Measurements from ENCODE around the gene UNC5B. TPM values are rescaled to one million over a fixed set of nuclear protein-coding genes. Genes with fewer than 3 reads are reported as not detected.

UNC5B gene
- total RNA-seq, 1 experiment from 2014 or later, result 22.0 TPM

DNA sequence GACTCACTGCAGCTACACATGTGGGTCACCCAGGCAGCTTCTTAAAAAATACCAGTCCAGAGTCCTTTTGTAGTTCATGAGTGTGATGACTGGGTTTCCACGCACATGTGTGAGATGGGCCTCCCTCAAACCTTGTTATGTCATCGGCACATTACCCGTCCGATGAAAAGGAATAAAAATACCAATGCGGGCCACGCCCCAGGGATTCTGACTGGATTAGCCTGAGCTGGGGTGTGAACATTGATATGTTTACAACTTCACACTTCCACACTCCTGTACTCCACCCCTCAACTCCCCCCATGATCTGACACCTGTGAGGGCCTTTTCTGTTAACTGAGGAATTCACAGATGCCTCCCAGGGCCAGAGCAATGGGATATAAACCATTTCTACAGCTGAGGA is 112.9 kb downstream of the UNC5B start:
- ChIA-PET POLR2A (no interaction called here), RAD21 (ENCODE audit: low non-redundant PET in 1 of 2, low total read pairs in 2 of 2, uncharacterized antibody in 2 of 2, unreplicated experiment in 2 of 2) (no interaction called here), CTCF (no interaction called here)
- Histone ChIP-seq H3K36me3 (ENCODE audit: control insufficient read depth in 1 of 2, insufficient read depth in 2 of 2, low read length in 2 of 2) (no peaks in the 10 kb centered on the region), H3K9ac (ENCODE audit: low read length) (no peak overlapping the region), H3K4me3 (replicated peaks in 1 of 2; ENCODE audit: low read depth in 1 of 2, low read length in 2 of 2) (no peak overlapping the region), H3K4me2 (ENCODE audit: low read length) (no peak overlapping the region), H3K4me1 (ENCODE audit: control insufficient read depth in 1 of 2, insufficient read depth in 2 of 2, low read length in 2 of 2) (peaks cover 0 to 2% of the 10 kb centered on the region in 2 experiments; a peak in 3 of 4 replicates), H3K79me2 (ENCODE audit: insufficient read depth, low read length) (no peaks in the 10 kb centered on the region), H3K9me2 (ENCODE audit: insufficient read depth) (no peaks in the 10 kb centered on the region), H3K9me3 (ENCODE audit: control insufficient read depth in 1 of 2, insufficient read depth in 1 of 2, low read depth in 1 of 2, low read length in 2 of 2) (no peaks in the 10 kb centered on the region), H3K27me3 (ENCODE audit: insufficient read depth, low read length) (no peaks in the 10 kb centered on the region), H4K20me1 (ENCODE audit: insufficient read depth) (no peaks in the 10 kb centered on the region), H2AFZ (ENCODE audit: low read depth, low read length, poor library complexity, severe bottlenecking) (no peak overlapping the region), H3K27ac (ENCODE audit: low read depth, low read length) (no peak overlapping the region)
- TF ChIP-seq YY1 (IDR thresholded peaks at IDR 0.05; ENCODE audit: extremely low read depth, insufficient replicate concordance, low read depth, low read length), result no peak
- TF ChIP-seq JUND (IDR thresholded peaks at IDR 0.05), result no peak
- TF ChIP-seq SP1 (IDR thresholded peaks at IDR 0.05; ENCODE audit: low read depth), result no peak
- TF ChIP-seq EZH2phosphoT487 (IDR thresholded peaks at IDR 0.05; ENCODE audit: borderline replicate concordance), result no peak
- TF ChIP-seq ZFX (IDR thresholded peaks at IDR 0.05), result no peak
- no peak for TF ChIP-seq RAD21 (IDR thresholded peaks at IDR 0.05; ENCODE audit: low read depth)
- TF ChIP-seq, protein P1, sequence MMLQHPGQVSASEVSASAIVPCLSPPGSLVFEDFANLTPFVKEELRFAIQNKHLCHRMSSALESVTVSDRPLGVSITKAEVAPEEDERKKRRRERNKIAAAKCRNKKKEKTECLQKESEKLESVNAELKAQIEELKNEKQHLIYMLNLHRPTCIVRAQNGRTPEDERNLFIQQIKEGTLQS (IDR thresholded peaks at IDR 0.05), result no peak
- TF ChIP-seq POLR2A (IDR thresholded peaks at IDR 0.05; ENCODE audit: borderline replicate concordance, extremely low read depth, insufficient read depth, insufficient read length), result no peak
- TF ChIP-seq SIN3A (IDR thresholded peaks at IDR 0.05; ENCODE audit: low read depth), result no peak
- TF ChIP-seq ZNF274 (IDR thresholded peaks at IDR 0.05; ENCODE audit: low read depth, low read length), result no peak
- TF ChIP-seq ELF1 (IDR thresholded peaks at IDR 0.05; ENCODE audit: borderline replicate concordance, low read depth), result no peak
- intact Hi-C loops (cut with micrococcal nuclease), result no loop called here
- no TSS peak for BruUV-seq (replicated peaks)
- DNase-seq (ENCODE audit: low read depth, low spot score), result no peak
- ATAC-seq, result no peak

DNA sequence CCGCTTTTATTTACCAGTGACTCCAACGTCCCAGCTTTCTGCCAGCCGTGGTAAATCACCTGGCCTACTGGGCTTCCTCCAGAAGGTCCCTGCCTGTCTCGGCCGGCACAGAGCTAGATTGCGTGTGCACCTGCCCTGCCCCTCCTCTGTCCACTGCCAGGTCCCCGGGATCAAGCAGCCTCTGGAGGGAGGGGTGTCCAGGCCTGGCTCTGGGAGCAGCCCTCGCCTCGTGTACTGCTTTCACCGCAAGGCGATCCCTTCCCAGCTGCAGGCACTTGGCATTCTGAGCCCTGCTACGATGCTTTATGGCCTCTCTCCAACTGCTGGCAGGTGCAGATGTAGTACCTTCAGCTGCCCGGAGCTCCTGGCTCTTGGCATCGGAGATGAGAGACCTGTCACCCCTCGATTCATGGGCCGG is 114.1 kb downstream of the UNC5B start:
- H3K27ac ChIP-seq (ENCODE audit: low read depth, low read length), result no peak overlapping the region
- H3K9ac ChIP-seq (ENCODE audit: low read length), result no peak overlapping the region
- no TSS peak for BruUV-seq (replicated peaks)
- H2AFZ ChIP-seq (ENCODE audit: low read depth, low read length, poor library complexity, severe bottlenecking), result no peak overlapping the region
- no peak for ATAC-seq
- intact Hi-C loops (cut with micrococcal nuclease), result no loop called here
- ChIA-PET RAD21 (ENCODE audit: low non-redundant PET in 1 of 2, low total read pairs in 2 of 2, uncharacterized antibody in 2 of 2, unreplicated experiment in 2 of 2) (no interaction called here), POLR2A (interaction anchor here (0.6 kb wide), 1 partner anchor 890 kb away, joined by 3 read pairs; the partner anchor contains the start of genes ANAPC16 and ASCC1), CTCF (no interaction called here)
- no peaks in the 10 kb centered on the region for H3K9me2 ChIP-seq (ENCODE audit: insufficient read depth)
- H3K4me1 ChIP-seq (ENCODE audit: control insufficient read depth in 1 of 2, insufficient read depth in 2 of 2, low read length in 2 of 2), result no peaks in the 10 kb centered on the region
- H4K20me1 ChIP-seq (ENCODE audit: insufficient read depth), result no peaks in the 10 kb centered on the region
- no peaks in the 10 kb centered on the region for H3K27me3 ChIP-seq (ENCODE audit: insufficient read depth, low read length)
- no peak for DNase-seq (ENCODE audit: low read depth, low spot score)
- H3K9me3 ChIP-seq (ENCODE audit: control insufficient read depth in 1 of 2, insufficient read depth in 1 of 2, low read depth in 1 of 2, low read length in 2 of 2), result no peaks in the 10 kb centered on the region
- H3K36me3 ChIP-seq (ENCODE audit: control insufficient read depth in 1 of 2, insufficient read depth in 2 of 2, low read length in 2 of 2), result no peaks in the 10 kb centered on the region
- H3K4me2 ChIP-seq (ENCODE audit: low read length), result no peak overlapping the region
- no peak overlapping the region for H3K4me3 ChIP-seq (replicated peaks in 1 of 2; ENCODE audit: low read depth in 1 of 2, low read length in 2 of 2)
- no peaks in the 10 kb centered on the region for H3K79me2 ChIP-seq (ENCODE audit: insufficient read depth, low read length)
- TF ChIP-seq CBX3 (IDR thresholded peaks at IDR 0.05; ENCODE audit: low read depth), result no peak
- TF ChIP-seq ELF1 (IDR thresholded peaks at IDR 0.05; ENCODE audit: borderline replicate concordance, low read depth), result no peak
- no peak for TF ChIP-seq ZFX (IDR thresholded peaks at IDR 0.05)
- no peak for TF ChIP-seq CEBPB (IDR thresholded peaks at IDR 0.05; ENCODE audit: low read depth)
- TF ChIP-seq, protein P2, sequence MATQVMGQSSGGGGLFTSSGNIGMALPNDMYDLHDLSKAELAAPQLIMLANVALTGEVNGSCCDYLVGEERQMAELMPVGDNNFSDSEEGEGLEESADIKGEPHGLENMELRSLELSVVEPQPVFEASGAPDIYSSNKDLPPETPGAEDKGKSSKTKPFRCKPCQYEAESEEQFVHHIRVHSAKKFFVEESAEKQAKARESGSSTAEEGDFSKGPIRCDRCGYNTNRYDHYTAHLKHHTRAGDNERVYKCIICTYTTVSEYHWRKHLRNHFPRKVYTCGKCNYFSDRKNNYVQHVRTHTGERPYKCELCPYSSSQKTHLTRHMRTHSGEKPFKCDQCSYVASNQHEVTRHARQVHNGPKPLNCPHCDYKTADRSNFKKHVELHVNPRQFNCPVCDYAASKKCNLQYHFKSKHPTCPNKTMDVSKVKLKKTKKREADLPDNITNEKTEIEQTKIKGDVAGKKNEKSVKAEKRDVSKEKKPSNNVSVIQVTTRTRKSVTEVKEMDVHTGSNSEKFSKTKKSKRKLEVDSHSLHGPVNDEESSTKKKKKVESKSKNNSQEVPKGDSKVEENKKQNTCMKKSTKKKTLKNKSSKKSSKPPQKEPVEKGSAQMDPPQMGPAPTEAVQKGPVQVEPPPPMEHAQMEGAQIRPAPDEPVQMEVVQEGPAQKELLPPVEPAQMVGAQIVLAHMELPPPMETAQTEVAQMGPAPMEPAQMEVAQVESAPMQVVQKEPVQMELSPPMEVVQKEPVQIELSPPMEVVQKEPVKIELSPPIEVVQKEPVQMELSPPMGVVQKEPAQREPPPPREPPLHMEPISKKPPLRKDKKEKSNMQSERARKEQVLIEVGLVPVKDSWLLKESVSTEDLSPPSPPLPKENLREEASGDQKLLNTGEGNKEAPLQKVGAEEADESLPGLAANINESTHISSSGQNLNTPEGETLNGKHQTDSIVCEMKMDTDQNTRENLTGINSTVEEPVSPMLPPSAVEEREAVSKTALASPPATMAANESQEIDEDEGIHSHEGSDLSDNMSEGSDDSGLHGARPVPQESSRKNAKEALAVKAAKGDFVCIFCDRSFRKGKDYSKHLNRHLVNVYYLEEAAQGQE (IDR thresholded peaks at IDR 0.05; ENCODE audit: low read depth), result no peak
- no peak for TF ChIP-seq SIN3A (IDR thresholded peaks at IDR 0.05; ENCODE audit: low read depth)
- TF ChIP-seq FOSL1 (IDR thresholded peaks at IDR 0.05; ENCODE audit: low read depth), result no peak
- no peak for TF ChIP-seq TCF7L2 (IDR thresholded peaks at IDR 0.05; ENCODE audit: borderline replicate concordance, extremely low read depth, insufficient read depth, insufficient read length)
- no peak for TF ChIP-seq EZH2phosphoT487 (IDR thresholded peaks at IDR 0.05; ENCODE audit: borderline replicate concordance)
- TF ChIP-seq YY1 (IDR thresholded peaks at IDR 0.05; ENCODE audit: extremely low read depth, insufficient replicate concordance, low read depth, low read length), result no peak
- TF ChIP-seq, protein P1 (IDR thresholded peaks at IDR 0.05), result no peak
- TF ChIP-seq EGR1 (IDR thresholded peaks at IDR 0.05; ENCODE audit: low read depth), result no peak
- TF ChIP-seq RAD21 (IDR thresholded peaks at IDR 0.05; ENCODE audit: low read depth), result no peak
- TF ChIP-seq SP1 (IDR thresholded peaks at IDR 0.05; ENCODE audit: low read depth), result no peak

Data from HCT116 (cell line).